ENCODE results near the gene CAPG.
"Not testable (repeated sequence)": the region's sequence is repeated elsewhere in the genome, so short reads cannot be mapped to it uniquely, and the experiment has no call there.

Gene CAPG

DNA sequence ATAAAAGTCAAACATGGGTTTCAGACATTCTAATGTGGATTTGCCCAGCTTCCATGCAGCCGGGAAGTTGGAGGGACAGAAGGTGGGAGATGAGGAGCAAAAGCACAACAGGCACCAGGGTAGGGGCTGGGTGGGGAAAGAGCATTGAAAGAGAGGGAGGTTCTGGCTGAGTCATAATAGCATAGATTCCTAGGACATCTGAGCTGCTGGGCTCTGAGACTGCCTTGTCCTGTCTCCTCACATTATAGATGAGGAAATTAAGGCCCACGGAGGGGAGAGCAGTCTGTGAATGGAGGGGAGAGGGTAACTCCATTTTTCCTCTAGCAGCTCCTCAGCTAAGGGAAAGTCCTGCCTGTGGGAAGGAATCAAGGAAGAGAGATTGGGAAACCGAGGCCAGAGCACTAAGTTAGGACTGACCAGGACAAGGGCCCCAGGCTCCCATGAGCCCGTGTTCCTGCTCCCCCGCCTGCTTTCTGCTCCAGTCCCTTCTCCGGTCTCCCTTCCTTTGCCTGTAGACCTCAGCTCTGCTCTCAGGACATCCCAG, 34.5 kb upstream of the CAPG start:
- Histone ChIP-seq H3K27ac (no peak overlapping the region), H3K9ac (no peak overlapping the region)
- TF ChIP-seq, protein P1, sequence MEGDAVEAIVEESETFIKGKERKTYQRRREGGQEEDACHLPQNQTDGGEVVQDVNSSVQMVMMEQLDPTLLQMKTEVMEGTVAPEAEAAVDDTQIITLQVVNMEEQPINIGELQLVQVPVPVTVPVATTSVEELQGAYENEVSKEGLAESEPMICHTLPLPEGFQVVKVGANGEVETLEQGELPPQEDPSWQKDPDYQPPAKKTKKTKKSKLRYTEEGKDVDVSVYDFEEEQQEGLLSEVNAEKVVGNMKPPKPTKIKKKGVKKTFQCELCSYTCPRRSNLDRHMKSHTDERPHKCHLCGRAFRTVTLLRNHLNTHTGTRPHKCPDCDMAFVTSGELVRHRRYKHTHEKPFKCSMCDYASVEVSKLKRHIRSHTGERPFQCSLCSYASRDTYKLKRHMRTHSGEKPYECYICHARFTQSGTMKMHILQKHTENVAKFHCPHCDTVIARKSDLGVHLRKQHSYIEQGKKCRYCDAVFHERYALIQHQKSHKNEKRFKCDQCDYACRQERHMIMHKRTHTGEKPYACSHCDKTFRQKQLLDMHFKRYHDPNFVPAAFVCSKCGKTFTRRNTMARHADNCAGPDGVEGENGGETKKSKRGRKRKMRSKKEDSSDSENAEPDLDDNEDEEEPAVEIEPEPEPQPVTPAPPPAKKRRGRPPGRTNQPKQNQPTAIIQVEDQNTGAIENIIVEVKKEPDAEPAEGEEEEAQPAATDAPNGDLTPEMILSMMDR (IDR thresholded peaks at IDR 0.05) = no peak

DNA sequence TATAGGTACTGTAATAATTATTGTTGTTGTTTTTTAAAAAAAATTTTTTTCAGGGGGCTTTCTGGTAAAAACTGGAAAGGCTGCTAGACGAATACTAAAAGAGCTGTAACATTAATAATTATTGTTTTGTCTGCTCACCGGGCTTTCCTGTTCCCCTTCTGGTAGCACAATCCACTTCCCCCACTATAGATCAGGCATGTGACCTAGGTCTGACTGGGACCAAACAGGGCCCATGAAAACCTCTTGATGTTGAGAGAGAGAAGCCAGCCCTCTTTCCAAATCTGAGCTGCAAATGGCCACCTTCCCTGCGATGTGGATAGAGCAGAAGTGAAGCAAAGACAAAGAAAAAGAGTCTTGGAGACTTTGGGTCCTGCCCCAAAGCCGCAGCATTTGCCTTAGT, 31.7 kb upstream of the CAPG start:
- Histone ChIP-seq H3K9ac (no peak overlapping the region), H3K4me2 (ENCODE audit: low read length) (no peak overlapping the region), H3K9me3 (ENCODE audit: control insufficient read depth, low read length) (no peaks in the 10 kb centered on the region), H3K4me3 (ENCODE audit: low read depth, low read length) (no peak overlapping the region), H3K4me1 (peaks cover 12% of the 10 kb centered on the region), H2AFZ (no peak overlapping the region), H3K27me3 (ENCODE audit: control insufficient read depth, insufficient read depth, low read length) (no peaks in the 10 kb centered on the region), H3K36me3 (ENCODE audit: control insufficient read depth, insufficient read depth, low read length) (no peaks in the 10 kb centered on the region), H3K27ac (no peak overlapping the region), H3K79me2 (no peaks in the 10 kb centered on the region)
- TF ChIP-seq, protein P1 (IDR thresholded peaks at IDR 0.05) = no peak

More for the DNA sequence above, 34.5 kb upstream of the CAPG start:
- Histone ChIP-seq H3K9me3 (ENCODE audit: control insufficient read depth, low read length) (no peaks in the 10 kb centered on the region), H3K27me3 (ENCODE audit: control insufficient read depth, insufficient read depth, low read length) (no peaks in the 10 kb centered on the region), H3K4me1 (no peaks in the 10 kb centered on the region), H3K36me3 (ENCODE audit: control insufficient read depth, insufficient read depth, low read length) (no peaks in the 10 kb centered on the region), H2AFZ (no peak overlapping the region), H3K4me3 (ENCODE audit: low read depth, low read length) (no peak overlapping the region), H3K79me2 (no peaks in the 10 kb centered on the region), H3K4me2 (ENCODE audit: low read length) (no peak overlapping the region)

DNA sequence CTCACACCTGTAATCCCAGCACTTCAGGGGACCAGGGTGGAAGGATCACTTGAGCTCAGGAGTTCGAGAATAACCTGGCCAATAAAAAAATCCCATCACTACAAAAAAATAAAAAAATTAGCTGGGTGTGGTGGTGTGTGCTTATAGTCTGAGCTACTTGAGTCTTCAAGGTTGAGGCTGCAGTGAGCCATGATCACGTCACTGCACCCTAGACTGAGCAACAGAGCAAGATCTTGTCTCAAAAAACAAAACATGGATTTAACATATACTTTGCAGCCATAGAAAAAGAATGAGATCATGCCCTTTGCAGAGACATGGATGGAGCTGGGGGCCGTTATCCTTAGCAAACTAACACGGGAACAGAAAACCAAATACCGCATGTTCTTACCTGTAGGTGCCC, 30.6 kb upstream of the CAPG start:
- Histone ChIP-seq H3K4me3 (ENCODE audit: low read depth, low read length) (no peak overlapping the region), H3K79me2 (no peaks in the 10 kb centered on the region), H3K4me2 (ENCODE audit: low read length) (no peak overlapping the region), H3K9ac (no peak overlapping the region), H3K9me3 (ENCODE audit: control insufficient read depth, low read length) (no peaks in the 10 kb centered on the region), H3K27me3 (ENCODE audit: control insufficient read depth, insufficient read depth, low read length) (no peaks in the 10 kb centered on the region), H3K36me3 (ENCODE audit: control insufficient read depth, insufficient read depth, low read length) (no peaks in the 10 kb centered on the region), H3K4me1 (peaks cover 23% of the 10 kb centered on the region), H3K27ac (no peak overlapping the region), H2AFZ (no peak overlapping the region)
- TF ChIP-seq, protein P1 (IDR thresholded peaks at IDR 0.05) = no peak

- Histone ChIP-seq H3K4me1 (peaks cover 31% of the 10 kb centered on the region), H3K27ac (no peak overlapping the region), H3K36me3 (ENCODE audit: control insufficient read depth, insufficient read depth, low read length) (no peaks in the 10 kb centered on the region), H3K9ac (no peak overlapping the region), H3K79me2 (no peaks in the 10 kb centered on the region), H3K27me3 (ENCODE audit: control insufficient read depth, insufficient read depth, low read length) (no peaks in the 10 kb centered on the region), H3K9me3 (ENCODE audit: control insufficient read depth, low read length) (no peaks in the 10 kb centered on the region), H3K4me3 (ENCODE audit: low read depth, low read length) (no peak overlapping the region), H2AFZ (no peak overlapping the region), H3K4me2 (ENCODE audit: low read length) (no peak overlapping the region)
- TF ChIP-seq, protein P1 (IDR thresholded peaks at IDR 0.05) = no peak
These were observed 29.8 kb upstream of the CAPG start for GRCh38 chr2:85439986-85440385.

DNA sequence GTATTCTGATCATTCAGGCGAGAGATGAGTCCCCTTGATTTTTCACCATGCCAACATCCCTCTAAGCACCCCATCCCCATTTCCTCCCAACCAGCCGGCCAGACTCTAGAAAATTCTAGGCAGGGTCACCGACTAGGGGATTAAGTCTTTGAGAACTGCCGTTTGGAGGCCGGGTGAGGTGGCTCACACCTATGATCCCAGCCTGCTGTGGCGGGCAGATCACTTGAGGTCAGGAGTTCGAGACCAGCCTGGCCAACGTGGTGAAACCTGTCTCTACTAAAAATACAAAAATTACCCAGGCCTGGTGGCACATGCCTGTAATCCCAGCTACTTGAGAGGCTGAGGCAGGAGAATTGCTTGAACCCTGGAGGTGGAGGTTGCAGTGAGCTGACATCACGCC, 29.4 kb upstream of the CAPG start:
- H3K27ac ChIP-seq; H3K4me2 ChIP-seq (ENCODE audit: low read length); H2AFZ ChIP-seq; H3K27me3 ChIP-seq (ENCODE audit: control insufficient read depth, insufficient read depth, low read length); H3K36me3 ChIP-seq (ENCODE audit: control insufficient read depth, insufficient read depth, low read length); H3K9ac ChIP-seq; H3K4me3 ChIP-seq (ENCODE audit: low read depth, low read length); H3K79me2 ChIP-seq; H3K9me3 ChIP-seq (ENCODE audit: control insufficient read depth, low read length): not testable (repeated sequence)
- H3K4me1 ChIP-seq = peaks cover 33% of the 10 kb centered on the region
